ENCODE measurements around the gene GPER1.

GRCh38 chr7:1108264-1108920 lies 20.5 kb downstream of the GPER1 start:
- TF ChIP-seq POLR2A (IDR thresholded peaks at IDR 0.05; ENCODE audit: extremely low read depth, insufficient read length), result no peak
- no peak for TF ChIP-seq CTCF (IDR thresholded peaks at IDR 0.05; ENCODE audit: low read depth, low read length)
- TF ChIP-seq MAX (IDR thresholded peaks at IDR 0.05; ENCODE audit: low read depth, low read length), result no peak
